Choroid plexus epithelial cell (primary cell): ENCODE data around the gene KIF18B.

ENCODE experiments used
- DNase-seq: peaks from one replicate; pipeline ENCODE4 v3.0.0-alpha.2; 2010; ENCODE audit warnings: low read depth
- H3K4me3 ChIP-seq: 2 replicates; pipeline ENCODE4 v1.5.1; 2011; ENCODE audit warnings: low read depth, mild to moderate bottlenecking, control low read depth, low read length, moderate library complexity
- CTCF ChIP-seq: conservative IDR thresholded peaks from 2 replicates; pipeline ENCODE4 v1.5.1; 2011; ENCODE audit warnings: low read depth, mild to moderate bottlenecking, control low read depth, inconsistent platforms, low read length, moderate library complexity

The KIF18B gene

DNA sequence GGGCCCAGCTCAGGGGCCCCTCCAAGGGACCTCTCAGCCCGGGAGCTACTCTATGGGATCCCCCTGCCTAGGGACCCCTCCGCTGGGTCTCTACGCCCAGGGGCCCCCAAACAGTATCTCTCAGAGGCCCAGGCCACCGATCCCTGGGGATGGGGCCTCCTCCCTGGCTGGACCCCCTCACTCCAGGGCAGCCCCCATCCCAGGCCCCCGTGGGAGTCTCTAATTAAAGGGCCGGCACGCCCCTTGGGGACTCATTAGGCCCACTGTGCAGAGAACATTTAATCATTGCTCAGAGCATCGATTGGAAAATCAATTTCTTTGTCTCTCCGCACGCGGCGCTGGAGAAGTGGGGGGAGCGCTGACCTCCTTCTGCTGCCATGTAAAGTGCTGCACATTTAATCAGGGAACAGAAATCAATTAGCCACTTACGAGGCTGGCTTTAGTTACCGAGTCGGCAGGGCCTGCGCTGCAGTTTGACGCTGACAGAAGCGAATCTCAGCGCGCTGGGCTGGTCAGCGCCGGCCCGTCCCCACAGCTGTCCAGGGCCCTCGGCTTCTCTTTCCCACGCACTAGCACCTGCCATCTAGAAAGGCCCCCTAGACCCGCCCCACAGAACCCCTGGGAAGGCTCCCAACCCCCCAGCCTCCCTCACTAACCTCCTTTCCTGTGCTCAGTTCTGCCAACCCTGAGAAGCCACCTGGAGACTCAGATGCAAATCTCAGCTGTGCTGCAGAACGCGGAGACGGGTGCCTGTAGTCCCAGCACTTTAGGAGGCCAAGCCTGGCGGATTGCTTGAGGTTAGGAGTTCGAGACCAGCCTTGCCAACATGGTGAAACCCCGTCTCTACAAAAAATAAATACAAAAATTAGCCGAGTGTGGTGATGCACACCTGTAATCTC is 40.7 kb upstream of the KIF18B start:
- DNase-seq, result no peak
- TF ChIP-seq CTCF, result no peak
- no peak overlapping the region for H3K4me3 ChIP-seq

- H3K4me3 ChIP-seq, result no peak overlapping the region
- DNase-seq, result no peak
- no peak for TF ChIP-seq CTCF
These were observed 36.0 kb upstream of the KIF18B start for GRCh38 chr17:44983563-44983962.

DNA sequence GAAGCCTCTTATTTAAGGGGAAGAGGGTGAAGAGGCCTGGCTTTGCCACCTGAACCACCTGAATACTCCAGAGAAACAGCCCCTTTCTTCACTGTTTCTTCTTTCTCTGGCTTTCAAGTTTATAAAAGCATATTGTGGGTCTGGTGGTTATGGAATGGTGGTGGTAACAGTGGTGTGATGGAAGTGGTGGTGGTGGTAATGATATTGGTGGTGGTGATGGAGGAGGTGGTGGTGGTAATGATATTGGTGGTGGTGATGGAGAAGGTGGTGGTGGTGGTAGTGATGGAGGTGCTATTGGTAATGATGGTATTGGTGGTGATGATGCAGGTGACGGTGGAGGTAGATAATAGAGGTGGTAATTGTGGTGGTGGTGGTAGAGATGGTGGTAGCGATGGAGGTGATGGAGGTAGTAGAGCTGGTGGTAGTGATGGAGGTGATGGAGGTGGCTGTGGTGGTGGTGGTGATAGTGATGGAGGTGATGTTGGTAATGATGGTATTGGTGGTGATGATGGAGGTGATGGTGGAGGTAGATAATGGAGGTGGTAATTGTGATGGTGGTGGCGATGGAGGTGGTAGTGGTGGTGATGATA is 34.6 kb upstream of the KIF18B start:
- TF ChIP-seq CTCF, result no peak
- H3K4me3 ChIP-seq, result no peak overlapping the region
- no peak for DNase-seq

- H3K4me3 ChIP-seq, result peak overlapping the region; percentile 35
- DNase-seq, result peak; percentile 91
- no peak for TF ChIP-seq CTCF
These were observed 33.8 kb upstream of the KIF18B start for GRCh38 chr17:44981221-44981968.

- no peak for TF ChIP-seq CTCF
- no peak overlapping the region for H3K4me3 ChIP-seq
- peak; percentile 23 for DNase-seq
These were observed 31.9 kb upstream of the KIF18B start for GRCh38 chr17:44979426-44979995.

DNA sequence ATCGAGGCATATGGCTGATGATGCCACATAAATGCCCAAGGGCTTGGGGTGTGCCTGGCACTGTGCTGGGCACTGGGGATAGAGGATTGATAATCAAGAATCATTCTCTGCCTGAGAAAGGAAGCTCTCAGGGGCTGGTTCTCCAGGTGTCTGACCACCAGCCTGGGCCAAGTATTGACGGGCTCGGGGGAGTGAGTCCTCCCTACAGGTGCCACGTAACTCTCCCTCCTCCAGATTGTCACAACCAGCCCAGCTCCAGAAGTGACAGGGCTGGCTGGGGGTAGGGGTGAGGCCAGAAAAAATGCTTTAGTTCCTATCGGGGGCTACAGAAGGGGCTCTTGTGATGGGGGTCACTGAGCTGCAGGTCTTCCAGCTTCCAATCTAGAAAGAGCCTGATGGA is 31.2 kb upstream of the KIF18B start:
- no peak for TF ChIP-seq CTCF
- no peak for DNase-seq
- no peak overlapping the region for H3K4me3 ChIP-seq
